ENCODE results near the gene PITPNM2. TPM values are rescaled to one million over a fixed set of nuclear protein-coding genes. Genes with fewer than 3 reads are reported as not detected.

PITPNM2 gene
- polyA plus RNA-seq, 1 donor from 2014 or later: 0.82 TPM

DNA sequence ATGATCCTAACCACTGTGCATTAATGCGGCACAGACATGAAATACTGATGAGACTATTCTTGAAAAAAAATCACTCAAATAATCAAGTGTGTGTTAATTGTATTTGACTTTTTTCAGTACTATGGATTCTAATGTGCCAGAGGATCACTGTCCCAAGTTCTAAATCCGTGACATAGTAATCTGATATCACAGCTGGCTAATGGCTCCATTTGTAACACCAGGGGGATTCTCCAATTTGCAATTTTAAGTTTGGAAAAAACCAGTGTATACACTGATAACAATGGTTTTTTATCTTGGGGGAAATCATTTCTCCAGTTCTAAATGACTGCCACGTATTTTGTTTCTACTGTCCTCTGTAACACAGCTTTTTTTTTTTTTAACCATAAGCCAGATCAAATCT lies 49.0 kb upstream of the PITPNM2 start:
- Histone ChIP-seq H2AFZ (ENCODE audit: low read depth, low read length) (no peak overlapping the region), H4K20me1 (ENCODE audit: insufficient read depth) (no peaks in the 10 kb centered on the region), H3K27ac (ENCODE audit: low read length) (no peak overlapping the region), H3F3A (ENCODE audit: insufficient read depth, low read length, poor library complexity, severe bottlenecking) (no peaks in the 10 kb centered on the region), H3K79me2 (replicated peaks; ENCODE audit: insufficient read depth, low read length) (no peaks in the 10 kb centered on the region), H3K36me3 (ENCODE audit: insufficient read depth, low read length) (peaks cover 10% of the 10 kb centered on the region), H3K27me3 (ENCODE audit: insufficient read depth, low read depth, low read length) (no peaks in the 10 kb centered on the region), H3K9me3 (ENCODE audit: low read length) (no peaks in the 10 kb centered on the region), H3K4me2 (ENCODE audit: low read length) (no peak overlapping the region), H3K9me2 (ENCODE audit: insufficient read depth, low read length) (no peaks in the 10 kb centered on the region), H3K4me3 (ENCODE audit: low read length) (no peak overlapping the region), H3K9ac (ENCODE audit: low read length) (no peak overlapping the region)
- no peak for TF ChIP-seq SMC3 (conservative IDR thresholded peaks at IDR 0.05; ENCODE audit: poor library complexity)
- no peak for TF ChIP-seq EZH2 (IDR thresholded peaks at IDR 0.05; ENCODE audit: borderline replicate concordance, insufficient read depth, low read length, poor library complexity, severe bottlenecking)
- TF ChIP-seq MXI1 (conservative IDR thresholded peaks at IDR 0.05; ENCODE audit: poor library complexity, severe bottlenecking): no peak
- TF ChIP-seq, protein P1, sequence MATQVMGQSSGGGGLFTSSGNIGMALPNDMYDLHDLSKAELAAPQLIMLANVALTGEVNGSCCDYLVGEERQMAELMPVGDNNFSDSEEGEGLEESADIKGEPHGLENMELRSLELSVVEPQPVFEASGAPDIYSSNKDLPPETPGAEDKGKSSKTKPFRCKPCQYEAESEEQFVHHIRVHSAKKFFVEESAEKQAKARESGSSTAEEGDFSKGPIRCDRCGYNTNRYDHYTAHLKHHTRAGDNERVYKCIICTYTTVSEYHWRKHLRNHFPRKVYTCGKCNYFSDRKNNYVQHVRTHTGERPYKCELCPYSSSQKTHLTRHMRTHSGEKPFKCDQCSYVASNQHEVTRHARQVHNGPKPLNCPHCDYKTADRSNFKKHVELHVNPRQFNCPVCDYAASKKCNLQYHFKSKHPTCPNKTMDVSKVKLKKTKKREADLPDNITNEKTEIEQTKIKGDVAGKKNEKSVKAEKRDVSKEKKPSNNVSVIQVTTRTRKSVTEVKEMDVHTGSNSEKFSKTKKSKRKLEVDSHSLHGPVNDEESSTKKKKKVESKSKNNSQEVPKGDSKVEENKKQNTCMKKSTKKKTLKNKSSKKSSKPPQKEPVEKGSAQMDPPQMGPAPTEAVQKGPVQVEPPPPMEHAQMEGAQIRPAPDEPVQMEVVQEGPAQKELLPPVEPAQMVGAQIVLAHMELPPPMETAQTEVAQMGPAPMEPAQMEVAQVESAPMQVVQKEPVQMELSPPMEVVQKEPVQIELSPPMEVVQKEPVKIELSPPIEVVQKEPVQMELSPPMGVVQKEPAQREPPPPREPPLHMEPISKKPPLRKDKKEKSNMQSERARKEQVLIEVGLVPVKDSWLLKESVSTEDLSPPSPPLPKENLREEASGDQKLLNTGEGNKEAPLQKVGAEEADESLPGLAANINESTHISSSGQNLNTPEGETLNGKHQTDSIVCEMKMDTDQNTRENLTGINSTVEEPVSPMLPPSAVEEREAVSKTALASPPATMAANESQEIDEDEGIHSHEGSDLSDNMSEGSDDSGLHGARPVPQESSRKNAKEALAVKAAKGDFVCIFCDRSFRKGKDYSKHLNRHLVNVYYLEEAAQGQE (IDR thresholded peaks at IDR 0.05; ENCODE audit: borderline replicate concordance): no peak
- TF ChIP-seq, protein P2, sequence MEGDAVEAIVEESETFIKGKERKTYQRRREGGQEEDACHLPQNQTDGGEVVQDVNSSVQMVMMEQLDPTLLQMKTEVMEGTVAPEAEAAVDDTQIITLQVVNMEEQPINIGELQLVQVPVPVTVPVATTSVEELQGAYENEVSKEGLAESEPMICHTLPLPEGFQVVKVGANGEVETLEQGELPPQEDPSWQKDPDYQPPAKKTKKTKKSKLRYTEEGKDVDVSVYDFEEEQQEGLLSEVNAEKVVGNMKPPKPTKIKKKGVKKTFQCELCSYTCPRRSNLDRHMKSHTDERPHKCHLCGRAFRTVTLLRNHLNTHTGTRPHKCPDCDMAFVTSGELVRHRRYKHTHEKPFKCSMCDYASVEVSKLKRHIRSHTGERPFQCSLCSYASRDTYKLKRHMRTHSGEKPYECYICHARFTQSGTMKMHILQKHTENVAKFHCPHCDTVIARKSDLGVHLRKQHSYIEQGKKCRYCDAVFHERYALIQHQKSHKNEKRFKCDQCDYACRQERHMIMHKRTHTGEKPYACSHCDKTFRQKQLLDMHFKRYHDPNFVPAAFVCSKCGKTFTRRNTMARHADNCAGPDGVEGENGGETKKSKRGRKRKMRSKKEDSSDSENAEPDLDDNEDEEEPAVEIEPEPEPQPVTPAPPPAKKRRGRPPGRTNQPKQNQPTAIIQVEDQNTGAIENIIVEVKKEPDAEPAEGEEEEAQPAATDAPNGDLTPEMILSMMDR (IDR thresholded peaks at IDR 0.05; ENCODE audit: poor library complexity, severe bottlenecking): no peak
- no peak for TF ChIP-seq TAF1 (IDR thresholded peaks at IDR 0.05; ENCODE audit: low read depth)
- no peak for TF ChIP-seq EP300 (conservative IDR thresholded peaks at IDR 0.05; ENCODE audit: poor library complexity, severe bottlenecking)
- no peak for TF ChIP-seq POLR2AphosphoS5 (IDR thresholded peaks at IDR 0.05)
- no peak for TF ChIP-seq RAD21 (conservative IDR thresholded peaks at IDR 0.05)

DNA sequence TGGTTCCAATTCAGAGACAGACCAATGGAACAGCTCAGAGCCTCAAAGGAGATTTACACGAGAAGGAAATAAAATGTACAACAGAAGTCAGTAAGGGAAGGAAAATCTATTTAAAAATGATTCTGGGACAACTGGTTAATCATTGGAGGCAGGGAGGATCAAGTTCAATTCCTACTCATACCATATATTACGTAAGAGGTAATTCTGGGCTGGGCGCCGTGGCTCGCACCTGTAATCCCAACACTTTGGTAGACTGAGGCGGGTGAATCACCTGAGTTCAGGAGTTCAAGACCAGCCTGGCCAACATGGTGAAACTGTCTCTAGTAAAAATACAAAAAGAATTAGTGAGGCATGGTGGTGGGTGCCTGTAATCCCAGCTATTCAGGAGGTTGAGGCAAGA lies 36.7 kb upstream of the PITPNM2 start:
- Histone ChIP-seq H3K36me3 (ENCODE audit: insufficient read depth, low read length) (peaks cover 4% of the 10 kb centered on the region), H2AFZ (ENCODE audit: low read depth, low read length) (no peak overlapping the region), H3K4me3 (ENCODE audit: low read length) (no peak overlapping the region), H3K9me3 (ENCODE audit: low read length) (no peaks in the 10 kb centered on the region), H3K79me2 (replicated peaks; ENCODE audit: insufficient read depth, low read length) (no peaks in the 10 kb centered on the region), H3K9me2 (ENCODE audit: insufficient read depth, low read length) (no peaks in the 10 kb centered on the region), H3K27ac (ENCODE audit: low read length) (no peak overlapping the region), H3K4me2 (ENCODE audit: low read length) (no peak overlapping the region), H3K9ac (ENCODE audit: low read length) (no peak overlapping the region), H3K27me3 (ENCODE audit: insufficient read depth, low read depth, low read length) (no peaks in the 10 kb centered on the region), H3F3A (ENCODE audit: insufficient read depth, low read length, poor library complexity, severe bottlenecking) (no peaks in the 10 kb centered on the region), H4K20me1 (ENCODE audit: insufficient read depth) (no peaks in the 10 kb centered on the region)
- TF ChIP-seq RAD21 (conservative IDR thresholded peaks at IDR 0.05) (no peak), TAF1 (IDR thresholded peaks at IDR 0.05; ENCODE audit: low read depth) (no peak), EZH2 (IDR thresholded peaks at IDR 0.05; ENCODE audit: borderline replicate concordance, insufficient read depth, low read length, poor library complexity, severe bottlenecking) (no peak), EP300 (conservative IDR thresholded peaks at IDR 0.05; ENCODE audit: poor library complexity, severe bottlenecking) (no peak), MXI1 (conservative IDR thresholded peaks at IDR 0.05; ENCODE audit: poor library complexity, severe bottlenecking) (no peak), SMC3 (conservative IDR thresholded peaks at IDR 0.05; ENCODE audit: poor library complexity) (no peak), POLR2AphosphoS5 (IDR thresholded peaks at IDR 0.05) (no peak)
- TF ChIP-seq, protein P1 (IDR thresholded peaks at IDR 0.05; ENCODE audit: borderline replicate concordance): no peak
- TF ChIP-seq, protein P2 (IDR thresholded peaks at IDR 0.05; ENCODE audit: poor library complexity, severe bottlenecking): no peak
